Neutrophil (primary cell): ENCODE data around the gene CYFIP1.

Source experiments
- H3K27ac ChIP-seq: fragments of 200-600 bp; sonication (generic); 2 replicates; pipeline ENCODE4 v1.5.1; 2016; ENCODE audit warnings: mild to moderate bottlenecking, moderate library complexity
- H3K27me3 ChIP-seq: fragments of 200-600 bp; sonication (generic); 2 replicates; pipeline ENCODE4 v1.6.0; 2016; ENCODE audit warnings: mild to moderate bottlenecking
- H3K36me3 ChIP-seq: fragments of 200-600 bp; sonication (generic); 2 replicates; pipeline ENCODE4 v1.5.1; 2017
- H3K4me1 ChIP-seq, 2 experiments: fragments of 200-600 bp in 1 of 2; sonication (generic) in 1 of 2; 1 replicate in 1 of 2; 2 replicates in 1 of 2; pipeline versions ENCODE4 v1.5.1 to v1.6.1; 2013 to 2016; ENCODE audit warnings: low read depth in 1 of 2, low read length in 1 of 2, mild to moderate bottlenecking in 1 of 2, moderate library complexity in 1 of 2; ENCODE audit not compliant: control insufficient read depth in 1 of 2, insufficient read depth in 1 of 2
- H3K4me3 ChIP-seq, 2 experiments: fragments of 200-600 bp in 1 of 2; sonication (generic) in 1 of 2; 1 replicate in 1 of 2; 2 replicates in 1 of 2; pipeline ENCODE4 v1.5.1; 2013 to 2016; ENCODE audit warnings: low read depth in 1 of 2, low read length in 1 of 2, mild to moderate bottlenecking in 1 of 2, moderate library complexity in 1 of 2
- H3K9me3 ChIP-seq: fragments of 200-600 bp; sonication (generic); 2 replicates; pipeline ENCODE4 v1.5.1; 2016
- TF ChIP-seq, protein P1 (sequence below): fragments of 200-600 bp; sonication (generic); IDR thresholded peaks from 2 replicates; pipeline ENCODE4 v1.5.1; 2016; ENCODE audit warnings: antibody characterized with exemption

CYFIP1 gene

DNA sequence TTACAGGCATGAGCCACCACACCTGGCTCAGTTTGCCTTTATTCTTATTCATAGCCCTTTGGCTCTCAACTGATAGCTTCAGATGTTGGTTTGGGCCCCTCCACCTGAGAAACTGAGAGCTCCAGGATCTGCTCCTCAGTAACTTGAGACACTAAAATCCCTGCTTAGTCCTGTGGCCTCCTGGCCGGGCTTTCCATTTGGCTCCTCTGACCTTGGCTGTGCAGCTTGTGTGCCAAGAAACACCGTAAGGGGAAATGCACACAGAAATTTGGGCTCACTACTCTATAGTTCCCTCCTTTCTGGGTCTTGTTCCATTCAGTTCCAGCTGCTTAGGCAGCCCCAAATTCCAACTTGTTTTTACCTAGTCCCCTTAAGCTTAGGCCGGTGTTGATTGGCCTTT, 116.8 kb downstream of the CYFIP1 start:
- Histone ChIP-seq H3K27ac (no peak overlapping the region), H3K4me3 (no peak overlapping the region), H3K27me3 (no peaks in the 10 kb centered on the region), H3K4me1 (no peaks in the 10 kb centered on the region), H3K36me3 (peaks cover 93% of the 10 kb centered on the region), H3K9me3 (no peaks in the 10 kb centered on the region)
- TF ChIP-seq, protein P1, sequence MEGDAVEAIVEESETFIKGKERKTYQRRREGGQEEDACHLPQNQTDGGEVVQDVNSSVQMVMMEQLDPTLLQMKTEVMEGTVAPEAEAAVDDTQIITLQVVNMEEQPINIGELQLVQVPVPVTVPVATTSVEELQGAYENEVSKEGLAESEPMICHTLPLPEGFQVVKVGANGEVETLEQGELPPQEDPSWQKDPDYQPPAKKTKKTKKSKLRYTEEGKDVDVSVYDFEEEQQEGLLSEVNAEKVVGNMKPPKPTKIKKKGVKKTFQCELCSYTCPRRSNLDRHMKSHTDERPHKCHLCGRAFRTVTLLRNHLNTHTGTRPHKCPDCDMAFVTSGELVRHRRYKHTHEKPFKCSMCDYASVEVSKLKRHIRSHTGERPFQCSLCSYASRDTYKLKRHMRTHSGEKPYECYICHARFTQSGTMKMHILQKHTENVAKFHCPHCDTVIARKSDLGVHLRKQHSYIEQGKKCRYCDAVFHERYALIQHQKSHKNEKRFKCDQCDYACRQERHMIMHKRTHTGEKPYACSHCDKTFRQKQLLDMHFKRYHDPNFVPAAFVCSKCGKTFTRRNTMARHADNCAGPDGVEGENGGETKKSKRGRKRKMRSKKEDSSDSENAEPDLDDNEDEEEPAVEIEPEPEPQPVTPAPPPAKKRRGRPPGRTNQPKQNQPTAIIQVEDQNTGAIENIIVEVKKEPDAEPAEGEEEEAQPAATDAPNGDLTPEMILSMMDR, result no peak

DNA sequence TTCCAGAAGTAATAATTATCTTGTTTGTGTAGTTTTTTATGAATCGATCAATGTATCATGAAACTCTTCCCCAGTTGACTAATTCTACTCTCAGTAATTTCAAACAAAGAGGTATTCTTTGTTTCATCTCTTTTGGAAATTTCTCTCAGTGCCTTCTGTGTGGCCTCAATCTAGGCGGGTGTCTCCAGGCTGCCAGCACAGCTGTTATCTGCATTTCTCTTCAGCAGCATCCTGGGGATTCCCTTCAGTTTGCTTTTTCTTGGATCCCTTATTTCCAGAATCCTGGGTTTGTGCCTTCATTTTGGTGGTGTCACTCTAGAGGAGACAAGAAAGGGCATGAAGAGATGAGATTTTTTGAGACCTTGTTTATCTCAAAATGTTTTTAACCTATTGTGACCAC, 119.0 kb downstream of the CYFIP1 start:
- TF ChIP-seq, protein P1, result no peak
- Histone ChIP-seq H3K36me3 (peaks cover 85% of the 10 kb centered on the region), H3K4me3 (no peak overlapping the region), H3K4me1 (no peaks in the 10 kb centered on the region), H3K9me3 (no peaks in the 10 kb centered on the region), H3K27me3 (no peaks in the 10 kb centered on the region), H3K27ac (no peak overlapping the region)

DNA sequence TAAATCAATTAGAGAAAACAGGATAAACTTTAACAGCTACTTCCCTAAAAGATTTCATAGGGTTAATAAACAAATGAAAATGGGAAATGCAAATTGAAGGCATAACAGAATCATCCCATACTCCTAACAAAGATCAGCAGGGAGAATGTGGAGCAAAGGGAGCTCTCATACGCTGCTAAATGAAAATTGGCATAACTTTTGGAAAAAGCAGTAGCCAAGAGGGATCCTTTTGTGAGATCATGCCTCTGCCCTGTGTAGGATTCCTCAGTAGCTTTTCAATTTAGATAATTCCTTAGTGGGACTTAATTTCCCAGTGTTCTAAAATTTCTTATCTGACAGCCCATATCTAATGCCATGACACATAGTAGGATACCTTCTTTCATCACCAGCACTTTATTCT, 123.5 kb downstream of the CYFIP1 start:
- Histone ChIP-seq H3K9me3 (no peaks in the 10 kb centered on the region), H3K4me1 (no peaks in the 10 kb centered on the region), H3K27me3 (no peaks in the 10 kb centered on the region), H3K27ac (no peak overlapping the region), H3K36me3 (peaks cover 88% of the 10 kb centered on the region), H3K4me3 (no peak overlapping the region)
- TF ChIP-seq, protein P1, result no peak

DNA sequence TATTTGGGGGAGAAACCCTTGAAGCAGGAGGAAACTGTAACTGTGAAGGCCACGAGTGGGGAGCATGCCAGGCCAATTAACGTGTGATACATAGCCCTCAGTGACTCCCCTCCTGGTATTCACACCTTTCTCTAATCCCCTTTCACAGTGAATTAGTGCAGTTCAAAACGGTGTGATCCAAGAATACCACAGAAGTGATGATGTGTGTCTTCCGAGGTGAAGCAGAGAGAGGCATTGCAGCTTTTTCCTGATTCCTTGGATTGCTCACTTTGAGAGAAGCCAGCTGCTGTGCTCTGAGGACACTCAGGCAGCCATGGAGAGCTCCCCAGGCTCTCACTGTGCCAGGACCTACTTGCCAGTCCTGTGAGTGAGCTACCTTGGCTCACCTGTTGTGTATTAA, 124.4 kb downstream of the CYFIP1 start:
- Histone ChIP-seq H3K27ac (no peak overlapping the region), H3K4me3 (no peak overlapping the region), H3K27me3 (no peaks in the 10 kb centered on the region), H3K36me3 (peaks cover 85% of the 10 kb centered on the region), H3K9me3 (no peaks in the 10 kb centered on the region), H3K4me1 (no peaks in the 10 kb centered on the region)
- TF ChIP-seq, protein P1, result no peak

DNA sequence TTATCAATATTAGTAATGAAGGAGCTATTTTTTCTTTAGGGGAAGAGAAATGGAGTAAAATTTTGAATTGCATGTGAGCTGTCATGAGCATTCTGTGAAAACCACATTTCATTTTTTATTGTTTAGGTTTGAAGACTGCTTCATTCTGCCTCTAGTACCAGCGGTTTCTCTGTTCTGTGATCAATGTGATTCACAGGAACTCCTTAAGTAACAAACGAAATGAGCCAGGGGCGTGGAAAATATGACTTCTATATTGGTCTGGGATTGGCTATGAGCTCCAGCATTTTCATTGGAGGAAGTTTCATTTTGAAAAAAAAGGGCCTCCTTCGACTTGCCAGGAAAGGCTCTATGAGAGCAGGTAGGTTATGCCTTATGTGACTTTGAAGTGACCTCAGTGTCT, 128.7 kb downstream of the CYFIP1 start:
- Histone ChIP-seq H3K36me3 (peaks cover 83% of the 10 kb centered on the region), H3K4me3 (no peak overlapping the region), H3K27me3 (no peaks in the 10 kb centered on the region), H3K27ac (no peak overlapping the region), H3K4me1 (no peaks in the 10 kb centered on the region), H3K9me3 (no peaks in the 10 kb centered on the region)
- TF ChIP-seq, protein P1, result no peak

DNA sequence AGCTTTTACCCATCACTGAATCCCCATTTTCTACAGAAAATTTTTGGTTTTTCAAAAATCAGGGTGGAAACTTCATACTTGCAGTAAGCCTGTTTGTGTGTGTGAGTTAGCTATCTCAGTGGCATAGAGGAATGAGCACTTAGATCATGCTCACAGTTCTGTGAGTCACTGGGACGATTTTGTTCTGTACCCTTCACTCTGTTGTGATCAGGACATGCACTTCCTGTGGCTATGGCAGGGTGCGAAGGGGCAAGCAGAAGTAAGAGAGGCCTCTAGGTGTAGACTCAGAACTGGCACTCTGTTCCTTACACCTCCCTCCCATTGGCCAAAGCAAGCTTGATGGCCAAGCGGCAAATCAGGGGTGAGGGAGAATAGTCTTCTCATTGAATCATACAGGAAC, 130.1 kb downstream of the CYFIP1 start:
- Histone ChIP-seq H3K9me3 (no peaks in the 10 kb centered on the region), H3K4me3 (no peak overlapping the region), H3K27me3 (no peaks in the 10 kb centered on the region), H3K36me3 (peaks cover 83% of the 10 kb centered on the region), H3K4me1 (no peaks in the 10 kb centered on the region), H3K27ac (no peak overlapping the region)
- TF ChIP-seq, protein P1, result no peak
